ENCODE results near the gene PDE4B.

DNA sequence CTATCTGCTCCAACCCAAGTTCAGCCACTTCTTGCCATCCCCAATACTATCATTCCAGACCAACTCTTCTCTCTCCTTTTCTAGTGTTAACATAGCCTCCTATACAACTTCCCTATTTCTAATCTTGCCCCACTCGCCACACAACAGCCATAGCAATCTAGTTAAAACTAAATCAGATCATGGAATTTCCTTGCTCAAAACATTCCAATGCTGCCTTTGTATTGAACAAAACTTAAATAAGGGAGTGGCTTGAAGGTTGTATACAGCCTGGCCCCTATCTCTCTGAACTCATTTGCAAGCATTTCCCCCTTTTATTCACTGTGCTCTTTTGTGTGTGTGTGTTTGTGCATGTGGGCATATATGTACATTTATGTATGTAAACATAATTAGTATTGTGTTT lies 623.2 kb downstream of the PDE4B start:
- TF ChIP-seq, protein P1, sequence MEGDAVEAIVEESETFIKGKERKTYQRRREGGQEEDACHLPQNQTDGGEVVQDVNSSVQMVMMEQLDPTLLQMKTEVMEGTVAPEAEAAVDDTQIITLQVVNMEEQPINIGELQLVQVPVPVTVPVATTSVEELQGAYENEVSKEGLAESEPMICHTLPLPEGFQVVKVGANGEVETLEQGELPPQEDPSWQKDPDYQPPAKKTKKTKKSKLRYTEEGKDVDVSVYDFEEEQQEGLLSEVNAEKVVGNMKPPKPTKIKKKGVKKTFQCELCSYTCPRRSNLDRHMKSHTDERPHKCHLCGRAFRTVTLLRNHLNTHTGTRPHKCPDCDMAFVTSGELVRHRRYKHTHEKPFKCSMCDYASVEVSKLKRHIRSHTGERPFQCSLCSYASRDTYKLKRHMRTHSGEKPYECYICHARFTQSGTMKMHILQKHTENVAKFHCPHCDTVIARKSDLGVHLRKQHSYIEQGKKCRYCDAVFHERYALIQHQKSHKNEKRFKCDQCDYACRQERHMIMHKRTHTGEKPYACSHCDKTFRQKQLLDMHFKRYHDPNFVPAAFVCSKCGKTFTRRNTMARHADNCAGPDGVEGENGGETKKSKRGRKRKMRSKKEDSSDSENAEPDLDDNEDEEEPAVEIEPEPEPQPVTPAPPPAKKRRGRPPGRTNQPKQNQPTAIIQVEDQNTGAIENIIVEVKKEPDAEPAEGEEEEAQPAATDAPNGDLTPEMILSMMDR (conservative IDR thresholded peaks at IDR 0.05; ENCODE audit: low read depth, low read length) = no peak
- no peak for TF ChIP-seq EZH2 (IDR thresholded peaks at IDR 0.05; ENCODE audit: low read length, unreplicated experiment)

Measured in PC-3 (cell line).